Measurements from ENCODE around the gene WNT6. TPM values are rescaled to one million over a fixed set of nuclear protein-coding genes. Genes with fewer than 3 reads are reported as not detected.
"Not testable (repeated sequence)": the region's sequence is repeated elsewhere in the genome, so short reads cannot be mapped to it uniquely, and the experiment has no call there.

The WNT6 gene
- polyA plus RNA-seq, 1 donor: 0.24 TPM

DNA sequence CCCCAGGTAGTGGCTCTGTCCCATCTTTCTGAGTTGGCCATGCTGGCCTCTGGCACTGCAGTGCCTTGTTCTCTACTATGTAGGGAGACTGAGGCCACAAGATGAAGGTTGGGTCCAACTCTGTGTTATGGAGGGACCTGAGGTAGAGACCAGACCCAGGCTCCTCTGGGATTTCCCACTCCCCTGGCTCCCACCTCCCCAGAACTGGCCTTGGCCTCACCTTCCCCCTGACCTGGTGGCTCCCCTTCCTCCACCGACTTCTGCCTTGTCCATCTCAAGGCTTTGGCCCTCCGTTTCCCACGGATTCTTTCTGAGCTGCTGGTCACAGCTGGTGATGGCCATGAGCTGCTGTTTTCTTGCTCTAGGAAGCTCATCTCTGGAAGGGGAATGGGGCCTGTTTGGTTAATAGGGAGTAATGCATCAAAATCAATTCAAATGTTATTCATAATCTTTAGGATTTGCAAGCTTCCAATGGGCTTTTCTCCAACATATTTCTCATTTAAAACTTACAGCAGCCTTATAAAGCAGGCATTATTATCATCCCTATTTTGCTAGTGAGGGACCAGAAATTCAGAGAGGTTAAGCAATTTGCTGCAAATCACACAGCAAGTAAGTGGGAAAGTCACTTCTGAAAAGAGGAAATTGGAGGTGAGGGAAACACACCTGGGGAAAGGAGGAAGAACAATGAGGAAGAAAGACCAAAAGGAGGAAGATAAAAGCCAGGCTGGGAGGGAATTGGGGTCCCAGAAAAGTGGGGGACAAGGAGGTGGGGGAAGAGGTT, 28.9 kb upstream of the WNT6 start:
- Histone ChIP-seq H3K4me1 (ENCODE audit: control insufficient read depth, insufficient read depth, low read length) (no peaks in the 10 kb centered on the region), H3K27ac (ENCODE audit: low read length) (no peak overlapping the region), H3K27me3 (ENCODE audit: control insufficient read depth, insufficient read depth, low read length) (peaks cover 29% of the 10 kb centered on the region), H3K4me3 (ENCODE audit: low read length) (no peak overlapping the region), H3K9me3 (ENCODE audit: control insufficient read depth, low read depth, low read length) (no peaks in the 10 kb centered on the region), H3K36me3 (ENCODE audit: control insufficient read depth, insufficient read depth, low read length) (no peaks in the 10 kb centered on the region)
- DNase-seq: no peak
- WGBS (ENCODE audit: insufficient coverage, low lambda C conversion rate): no CpG with 5 or more reads among the region's 3 CpGs

DNA sequence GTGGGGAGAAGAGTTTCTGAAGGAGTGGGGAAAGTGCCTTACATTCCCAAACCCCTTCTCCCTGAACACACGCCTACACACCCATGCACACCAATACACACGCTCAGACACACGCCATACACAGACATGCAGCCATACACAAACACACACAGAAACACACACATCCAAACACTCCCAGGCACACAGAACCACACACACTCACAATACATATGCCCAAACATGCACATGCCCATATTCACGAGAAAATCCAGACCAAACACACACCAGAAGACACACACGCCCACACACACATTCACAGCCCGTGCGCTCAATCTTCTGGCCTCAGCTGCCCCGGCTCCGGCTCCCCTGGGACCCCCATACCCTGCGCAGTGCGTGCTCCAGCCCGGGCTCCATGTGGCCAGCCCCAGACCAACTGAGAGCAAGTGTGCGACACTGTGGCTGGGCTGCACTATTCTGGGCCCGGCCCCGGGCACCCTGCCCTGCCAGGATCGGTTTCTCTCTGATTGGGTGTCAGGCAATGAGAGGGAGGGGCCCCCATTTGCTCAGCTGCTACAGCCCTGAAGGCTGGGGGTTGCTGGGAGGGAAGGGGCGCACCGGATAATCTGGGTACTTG, 28.1 kb upstream of the WNT6 start, which contains the start of gene PRKAG3:
PRKAG3 (minus strand) TSS at position 426 of the 613 bp plus-strand sequence.
- no peak for DNase-seq
- Histone ChIP-seq H3K9me3 (ENCODE audit: control insufficient read depth, low read depth, low read length) (no peaks in the 10 kb centered on the region), H3K4me3 (ENCODE audit: low read length) (no peak within 1 kb of the TSS), H3K27ac (ENCODE audit: low read length) (no peak within 1 kb of the TSS), H3K4me1 (ENCODE audit: control insufficient read depth, insufficient read depth, low read length) (no peaks in the 10 kb centered on the region), H3K27me3 (ENCODE audit: control insufficient read depth, insufficient read depth, low read length) (peaks cover 29% of the 10 kb centered on the region), H3K36me3 (ENCODE audit: control insufficient read depth, insufficient read depth, low read length) (no peaks in the 10 kb centered on the region)
- no CpG with 5 or more reads among the region's 18 CpGs for WGBS (ENCODE audit: insufficient coverage, low lambda C conversion rate)

DNA sequence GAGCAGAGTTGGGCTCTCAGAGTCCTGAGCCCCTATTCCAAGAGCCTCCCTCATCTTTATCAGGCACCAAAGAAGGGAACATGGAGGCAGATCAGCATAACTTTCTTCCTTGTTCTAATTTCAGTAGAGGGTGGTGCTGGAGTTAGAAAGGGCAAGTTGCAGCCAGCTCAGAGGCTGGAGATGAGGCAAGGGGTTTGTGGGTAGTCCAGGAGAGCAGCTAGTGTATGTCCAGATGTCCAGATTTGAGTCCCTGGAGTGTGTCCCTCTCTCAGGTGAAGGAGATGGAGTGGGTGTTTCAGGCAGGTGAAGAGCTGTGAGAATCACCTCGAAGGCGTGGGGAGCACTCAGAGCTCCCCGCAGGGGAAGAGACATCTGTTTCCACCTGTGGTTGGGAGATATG, 27.5 kb upstream of the WNT6 start:
- no peak overlapping the region for H3K27ac ChIP-seq (ENCODE audit: low read length)
- H3K36me3 ChIP-seq (ENCODE audit: control insufficient read depth, insufficient read depth, low read length): no peaks in the 10 kb centered on the region
- H3K9me3 ChIP-seq (ENCODE audit: control insufficient read depth, low read depth, low read length): no peaks in the 10 kb centered on the region
- peaks cover 29% of the 10 kb centered on the region for H3K27me3 ChIP-seq (ENCODE audit: control insufficient read depth, insufficient read depth, low read length)
- H3K4me1 ChIP-seq (ENCODE audit: control insufficient read depth, insufficient read depth, low read length): no peaks in the 10 kb centered on the region
- no peak overlapping the region for H3K4me3 ChIP-seq (ENCODE audit: low read length)
- no CpG with 5 or more reads among the region's 3 CpGs for WGBS (ENCODE audit: insufficient coverage, low lambda C conversion rate)
- no peak for DNase-seq

GRCh38 chr2:218832520-218832919, 27.1 kb upstream of the WNT6 start:
- Histone ChIP-seq H3K27ac (ENCODE audit: low read length) (no peak overlapping the region), H3K36me3 (ENCODE audit: control insufficient read depth, insufficient read depth, low read length) (no peaks in the 10 kb centered on the region), H3K4me3 (ENCODE audit: low read length) (no peak overlapping the region), H3K4me1 (ENCODE audit: control insufficient read depth, insufficient read depth, low read length) (no peaks in the 10 kb centered on the region), H3K9me3 (ENCODE audit: control insufficient read depth, low read depth, low read length) (no peaks in the 10 kb centered on the region), H3K27me3 (ENCODE audit: control insufficient read depth, insufficient read depth, low read length) (peaks cover 29% of the 10 kb centered on the region)
- 93% methylated on average over 3 of the region's 3 CpGs for WGBS (ENCODE audit: insufficient coverage, low lambda C conversion rate)
- no peak for DNase-seq

DNA sequence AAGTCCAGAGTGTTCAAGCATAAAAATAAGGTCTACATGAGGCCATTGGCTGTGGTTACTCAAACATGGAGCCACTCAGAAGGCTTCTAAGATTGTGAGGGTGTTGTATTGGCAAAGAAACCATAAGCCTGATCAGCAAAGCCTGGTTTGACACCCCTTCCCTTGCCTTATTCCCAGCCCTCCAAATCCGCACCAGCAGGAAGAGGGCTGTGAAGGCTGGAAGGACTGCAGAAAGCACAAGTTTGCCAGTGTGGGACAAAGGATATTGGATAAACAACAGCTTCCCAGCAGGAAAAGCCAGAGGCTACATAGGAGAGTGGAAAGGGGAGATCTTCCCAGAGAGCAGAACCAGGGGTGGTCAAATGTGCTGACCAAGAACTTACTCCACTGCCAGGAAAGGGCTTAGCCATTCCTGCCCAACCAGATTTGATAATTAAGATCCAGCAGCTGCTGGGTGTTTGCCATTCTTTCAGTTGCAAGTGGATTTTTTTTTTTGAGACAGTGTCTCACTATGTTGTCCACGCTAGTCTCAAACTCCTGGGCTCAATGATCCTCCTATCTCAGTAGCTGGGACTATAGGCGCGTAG, 26.5 kb upstream of the WNT6 start:
- no peak for DNase-seq
- Histone ChIP-seq H3K9me3 (ENCODE audit: control insufficient read depth, low read depth, low read length) (no peaks in the 10 kb centered on the region), H3K36me3 (ENCODE audit: control insufficient read depth, insufficient read depth, low read length) (no peaks in the 10 kb centered on the region), H3K4me3 (ENCODE audit: low read length) (no peak overlapping the region), H3K27ac (ENCODE audit: low read length) (no peak overlapping the region), H3K4me1 (ENCODE audit: control insufficient read depth, insufficient read depth, low read length) (no peaks in the 10 kb centered on the region), H3K27me3 (ENCODE audit: control insufficient read depth, insufficient read depth, low read length) (peaks cover 29% of the 10 kb centered on the region)
- 80% methylated on average over 1 of the region's 4 CpGs for WGBS (ENCODE audit: insufficient coverage, low lambda C conversion rate)

- Histone ChIP-seq H3K4me1 (ENCODE audit: control insufficient read depth, insufficient read depth, low read length) (no peaks in the 10 kb centered on the region), H3K27ac (ENCODE audit: low read length) (no peak overlapping the region), H3K27me3 (ENCODE audit: control insufficient read depth, insufficient read depth, low read length) (peaks cover 33% of the 10 kb centered on the region), H3K4me3 (ENCODE audit: low read length) (no peak overlapping the region), H3K9me3 (ENCODE audit: control insufficient read depth, low read depth, low read length) (no peaks in the 10 kb centered on the region), H3K36me3 (ENCODE audit: control insufficient read depth, insufficient read depth, low read length) (no peaks in the 10 kb centered on the region)
- no peak for DNase-seq
- no CpG with 5 or more reads among the region's 4 CpGs for WGBS (ENCODE audit: insufficient coverage, low lambda C conversion rate)
Observed at GRCh38 chr2:218834685-218835084, 24.9 kb upstream of the WNT6 start.

- Histone ChIP-seq H3K27me3 (ENCODE audit: control insufficient read depth, insufficient read depth, low read length) (peaks cover 21% of the 10 kb centered on the region), H3K27ac (ENCODE audit: low read length) (no peak overlapping the region), H3K9me3 (ENCODE audit: control insufficient read depth, low read depth, low read length) (no peaks in the 10 kb centered on the region), H3K4me1 (ENCODE audit: control insufficient read depth, insufficient read depth, low read length) (no peaks in the 10 kb centered on the region), H3K36me3 (ENCODE audit: control insufficient read depth, insufficient read depth, low read length) (no peaks in the 10 kb centered on the region), H3K4me3 (ENCODE audit: low read length) (no peak overlapping the region)
- WGBS (ENCODE audit: insufficient coverage, low lambda C conversion rate): 85% methylated on average over 2 of the region's 2 CpGs
- DNase-seq: no peak
Observed at GRCh38 chr2:218837495-218837894, 22.1 kb upstream of the WNT6 start.

GRCh38 chr2:218839430-218839829, 20.2 kb upstream of the WNT6 start:
- Histone ChIP-seq H3K36me3 (ENCODE audit: control insufficient read depth, insufficient read depth, low read length) (no peaks in the 10 kb centered on the region), H3K27ac (ENCODE audit: low read length) (no peak overlapping the region), H3K4me3 (ENCODE audit: low read length) (no peak overlapping the region), H3K4me1 (ENCODE audit: control insufficient read depth, insufficient read depth, low read length) (no peaks in the 10 kb centered on the region), H3K27me3 (ENCODE audit: control insufficient read depth, insufficient read depth, low read length) (peaks cover 13% of the 10 kb centered on the region), H3K9me3 (ENCODE audit: control insufficient read depth, low read depth, low read length) (no peaks in the 10 kb centered on the region)
- DNase-seq: no peak
- no CpG with 5 or more reads among the region's 4 CpGs for WGBS (ENCODE audit: insufficient coverage, low lambda C conversion rate)

GRCh38 chr2:218839888-218840287, 19.7 kb upstream of the WNT6 start:
- Histone ChIP-seq H3K4me3 (ENCODE audit: low read length) (no peak overlapping the region), H3K27ac (ENCODE audit: low read length) (no peak overlapping the region), H3K9me3 (ENCODE audit: control insufficient read depth, low read depth, low read length) (no peaks in the 10 kb centered on the region), H3K4me1 (ENCODE audit: control insufficient read depth, insufficient read depth, low read length) (no peaks in the 10 kb centered on the region), H3K27me3 (ENCODE audit: control insufficient read depth, insufficient read depth, low read length) (peaks cover 9% of the 10 kb centered on the region), H3K36me3 (ENCODE audit: control insufficient read depth, insufficient read depth, low read length) (no peaks in the 10 kb centered on the region)
- WGBS (ENCODE audit: insufficient coverage, low lambda C conversion rate): 100% methylated on average over 1 of the region's 1 CpG
- no peak for DNase-seq

- not testable (repeated sequence) for DNase-seq; H3K4me1 ChIP-seq (ENCODE audit: control insufficient read depth, insufficient read depth, low read length); H3K9me3 ChIP-seq (ENCODE audit: control insufficient read depth, low read depth, low read length); H3K36me3 ChIP-seq (ENCODE audit: control insufficient read depth, insufficient read depth, low read length); H3K27me3 ChIP-seq (ENCODE audit: control insufficient read depth, insufficient read depth, low read length); H3K27ac ChIP-seq (ENCODE audit: low read length); H3K4me3 ChIP-seq (ENCODE audit: low read length)
- WGBS (ENCODE audit: insufficient coverage, low lambda C conversion rate): 93% methylated on average over 2 of the region's 5 CpGs
Observed at GRCh38 chr2:218844334-218844733, 15.3 kb upstream of the WNT6 start.
